ENCODE data around the gene FBXL17. TPM values are rescaled to one million over a fixed set of nuclear protein-coding genes. Genes with fewer than 3 reads are reported as not detected.

FBXL17 gene
- polyA plus RNA-seq, 1 experiment, result 5.3 TPM

DNA sequence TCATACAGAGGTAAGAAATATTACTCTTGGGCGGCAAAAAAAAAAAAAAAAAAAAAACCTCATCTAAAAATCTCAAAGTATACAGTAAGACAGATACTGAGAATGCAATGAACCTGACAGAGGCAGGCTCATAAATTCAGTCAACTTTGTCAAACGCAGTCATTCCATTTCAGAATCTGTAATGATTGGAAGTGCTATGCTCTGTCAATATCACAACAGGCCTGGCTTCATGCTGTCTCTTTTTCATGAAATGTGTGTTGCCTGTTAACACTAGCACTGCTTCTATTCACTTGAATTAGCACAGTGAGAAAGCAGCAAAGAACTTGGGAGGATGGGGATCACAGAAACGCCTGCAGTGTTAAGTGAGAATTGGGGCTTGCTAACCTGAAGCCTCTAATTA is 510.9 kb downstream of the FBXL17 start:
- ChIA-PET CTCF (interaction anchor here (1.9 kb wide), 1 partner anchor 15 kb away, joined by 4 read pairs; no protein-coding TSS in a partner anchor), POLR2A (no interaction called here)
- Histone ChIP-seq H3K36me3 (ENCODE audit: control insufficient read depth, insufficient read depth, low read length) (no peaks in the 10 kb centered on the region), H3K27me3 (ENCODE audit: control insufficient read depth, insufficient read depth, low read length) (no peaks in the 10 kb centered on the region), H3K4me3 (ENCODE audit: low read depth, low read length) (no peak overlapping the region)
- no peak for DNase-seq (ENCODE audit: low read depth)
- TF ChIP-seq, protein P1, sequence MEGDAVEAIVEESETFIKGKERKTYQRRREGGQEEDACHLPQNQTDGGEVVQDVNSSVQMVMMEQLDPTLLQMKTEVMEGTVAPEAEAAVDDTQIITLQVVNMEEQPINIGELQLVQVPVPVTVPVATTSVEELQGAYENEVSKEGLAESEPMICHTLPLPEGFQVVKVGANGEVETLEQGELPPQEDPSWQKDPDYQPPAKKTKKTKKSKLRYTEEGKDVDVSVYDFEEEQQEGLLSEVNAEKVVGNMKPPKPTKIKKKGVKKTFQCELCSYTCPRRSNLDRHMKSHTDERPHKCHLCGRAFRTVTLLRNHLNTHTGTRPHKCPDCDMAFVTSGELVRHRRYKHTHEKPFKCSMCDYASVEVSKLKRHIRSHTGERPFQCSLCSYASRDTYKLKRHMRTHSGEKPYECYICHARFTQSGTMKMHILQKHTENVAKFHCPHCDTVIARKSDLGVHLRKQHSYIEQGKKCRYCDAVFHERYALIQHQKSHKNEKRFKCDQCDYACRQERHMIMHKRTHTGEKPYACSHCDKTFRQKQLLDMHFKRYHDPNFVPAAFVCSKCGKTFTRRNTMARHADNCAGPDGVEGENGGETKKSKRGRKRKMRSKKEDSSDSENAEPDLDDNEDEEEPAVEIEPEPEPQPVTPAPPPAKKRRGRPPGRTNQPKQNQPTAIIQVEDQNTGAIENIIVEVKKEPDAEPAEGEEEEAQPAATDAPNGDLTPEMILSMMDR (IDR thresholded peaks at IDR 0.05; ENCODE audit: insufficient read depth, low read depth, low read length), result no peak

- ChIA-PET POLR2A (no interaction called here), CTCF (interaction anchor here (0.6 to 1.2 kb wide), 3 partner anchors 13 to 855 kb away, joined by 3 to 5 read pairs (median 4); no protein-coding TSS in a partner anchor)
- DNase-seq (ENCODE audit: low read depth), result peak; percentile 51
- Histone ChIP-seq H3K36me3 (ENCODE audit: control insufficient read depth, insufficient read depth, low read length) (no peaks in the 10 kb centered on the region), H3K4me3 (ENCODE audit: low read depth, low read length) (no peak overlapping the region), H3K27me3 (ENCODE audit: control insufficient read depth, insufficient read depth, low read length) (no peaks in the 10 kb centered on the region)
- TF ChIP-seq, protein P1 (IDR thresholded peaks at IDR 0.05; ENCODE audit: insufficient read depth, low read depth, low read length), result no peak
These were observed 512.3 kb downstream of the FBXL17 start for GRCh38 chr5:107869438-107870115.

- Histone ChIP-seq H3K27me3 (ENCODE audit: control insufficient read depth, insufficient read depth, low read length) (no peaks in the 10 kb centered on the region), H3K4me3 (ENCODE audit: low read depth, low read length) (no peak overlapping the region), H3K36me3 (ENCODE audit: control insufficient read depth, insufficient read depth, low read length) (no peaks in the 10 kb centered on the region)
- DNase-seq (ENCODE audit: low read depth), result no peak
- CTCF ChIA-PET, result interaction anchor here (0.6 kb wide), 1 partner anchor 12 kb away, joined by 5 read pairs; no protein-coding TSS in a partner anchor
- TF ChIP-seq, protein P1 (IDR thresholded peaks at IDR 0.05; ENCODE audit: insufficient read depth, low read depth, low read length), result no peak
- POLR2A ChIA-PET, result no interaction called here
These were observed 513.1 kb downstream of the FBXL17 start for GRCh38 chr5:107868650-107869409.

DNA sequence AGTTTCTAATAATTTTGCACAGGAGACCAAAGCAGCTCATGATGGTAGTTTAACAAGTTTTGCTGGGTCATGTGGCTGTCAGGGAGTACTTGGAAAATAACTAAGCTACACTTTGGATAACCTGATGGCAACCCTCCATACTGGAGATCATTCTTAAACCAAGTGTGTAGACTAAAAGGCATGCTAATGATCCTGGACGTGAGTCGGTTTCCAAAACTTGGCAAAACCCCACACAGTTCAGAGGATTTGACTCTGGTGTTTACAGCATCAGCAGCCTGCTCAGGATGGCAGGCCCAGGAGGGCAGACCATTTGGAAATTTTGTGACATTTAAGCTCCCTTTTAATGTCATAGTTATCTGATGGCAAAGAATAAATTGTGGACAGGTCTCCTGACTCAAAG is 514.6 kb downstream of the FBXL17 start:
- no peak for DNase-seq (ENCODE audit: low read depth)
- Histone ChIP-seq H3K4me3 (ENCODE audit: low read depth, low read length) (no peak overlapping the region), H3K36me3 (ENCODE audit: control insufficient read depth, insufficient read depth, low read length) (no peaks in the 10 kb centered on the region), H3K27me3 (ENCODE audit: control insufficient read depth, insufficient read depth, low read length) (no peaks in the 10 kb centered on the region)
- TF ChIP-seq, protein P1 (IDR thresholded peaks at IDR 0.05; ENCODE audit: insufficient read depth, low read depth, low read length), result no peak
- ChIA-PET POLR2A (no interaction called here), CTCF (interaction anchor here (1.1 kb wide), 1 partner anchor 13 kb away, joined by 4 read pairs; no protein-coding TSS in a partner anchor)

- no peaks in the 10 kb centered on the region for H3K36me3 ChIP-seq (ENCODE audit: control insufficient read depth, insufficient read depth, low read length)
- ChIA-PET CTCF (no interaction called here), POLR2A (no interaction called here)
- DNase-seq (ENCODE audit: low read depth), result peak; percentile 59
- no peaks in the 10 kb centered on the region for H3K27me3 ChIP-seq (ENCODE audit: control insufficient read depth, insufficient read depth, low read length)
- TF ChIP-seq, protein P1 (IDR thresholded peaks at IDR 0.05; ENCODE audit: insufficient read depth, low read depth, low read length), result no peak
- H3K4me3 ChIP-seq (ENCODE audit: low read depth, low read length), result no peak overlapping the region
These were observed 517.1 kb downstream of the FBXL17 start for GRCh38 chr5:107864793-107865192.
